Measurements from ENCODE around the gene BHLHA15.

DNA sequence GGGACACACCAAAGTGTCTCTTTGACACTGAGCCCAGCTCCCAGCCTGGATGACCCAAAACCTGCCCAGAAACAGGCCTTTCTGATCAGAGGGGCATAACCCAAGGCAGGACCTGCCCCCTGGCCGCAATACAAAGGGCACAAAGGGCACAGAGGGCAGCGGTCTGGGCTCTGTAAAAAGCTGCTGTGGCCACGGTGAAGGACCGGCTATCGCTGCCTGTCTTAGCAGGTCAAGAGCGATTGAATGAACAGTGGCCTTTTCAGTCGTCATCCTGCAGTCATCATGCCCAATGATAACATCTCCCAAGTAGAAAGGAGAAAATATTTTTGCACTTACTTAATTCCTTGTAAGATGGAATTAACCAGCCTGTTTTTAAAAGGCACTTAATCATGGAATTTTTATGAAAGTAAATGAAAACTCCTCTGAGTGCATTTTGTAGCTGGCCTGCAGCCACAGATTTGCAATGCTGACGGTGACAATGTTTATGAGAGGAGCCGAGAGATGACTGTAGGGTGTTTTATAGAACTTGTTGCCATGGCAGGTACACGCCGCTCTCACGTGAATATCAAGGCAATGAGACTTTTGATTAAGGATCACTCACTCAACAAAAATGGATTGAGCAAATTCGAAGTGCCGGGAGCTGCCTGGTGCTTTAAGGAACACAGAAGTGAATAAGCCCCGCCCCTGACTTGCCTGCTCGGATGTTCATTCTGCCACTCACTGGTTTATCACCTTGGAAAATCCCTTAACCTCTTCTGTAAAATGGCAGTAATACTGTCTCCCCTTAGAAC, 47.3 kb upstream of the BHLHA15 start:
- no peak for TF ChIP-seq EZH2 (IDR thresholded peaks at IDR 0.05; ENCODE audit: borderline replicate concordance, low read length)
- TF ChIP-seq, protein P1, sequence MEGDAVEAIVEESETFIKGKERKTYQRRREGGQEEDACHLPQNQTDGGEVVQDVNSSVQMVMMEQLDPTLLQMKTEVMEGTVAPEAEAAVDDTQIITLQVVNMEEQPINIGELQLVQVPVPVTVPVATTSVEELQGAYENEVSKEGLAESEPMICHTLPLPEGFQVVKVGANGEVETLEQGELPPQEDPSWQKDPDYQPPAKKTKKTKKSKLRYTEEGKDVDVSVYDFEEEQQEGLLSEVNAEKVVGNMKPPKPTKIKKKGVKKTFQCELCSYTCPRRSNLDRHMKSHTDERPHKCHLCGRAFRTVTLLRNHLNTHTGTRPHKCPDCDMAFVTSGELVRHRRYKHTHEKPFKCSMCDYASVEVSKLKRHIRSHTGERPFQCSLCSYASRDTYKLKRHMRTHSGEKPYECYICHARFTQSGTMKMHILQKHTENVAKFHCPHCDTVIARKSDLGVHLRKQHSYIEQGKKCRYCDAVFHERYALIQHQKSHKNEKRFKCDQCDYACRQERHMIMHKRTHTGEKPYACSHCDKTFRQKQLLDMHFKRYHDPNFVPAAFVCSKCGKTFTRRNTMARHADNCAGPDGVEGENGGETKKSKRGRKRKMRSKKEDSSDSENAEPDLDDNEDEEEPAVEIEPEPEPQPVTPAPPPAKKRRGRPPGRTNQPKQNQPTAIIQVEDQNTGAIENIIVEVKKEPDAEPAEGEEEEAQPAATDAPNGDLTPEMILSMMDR (conservative IDR thresholded peaks at IDR 0.05 in 1 of 2, IDR thresholded peaks at IDR 0.05 in 1 of 2; ENCODE audit: extremely low read depth in 1 of 2, insufficient read depth in 1 of 2, low read depth in 1 of 2, low read length in 2 of 2) = no peak
